ENCODE results near the gene HMGCLL1. TPM values are rescaled to one million over a fixed set of nuclear protein-coding genes. Genes with fewer than 3 reads are reported as not detected.

Gene HMGCLL1
- total RNA-seq, 4 donors from 2014 or later: 0.58 to 9.5 (median 1.5) TPM; not detected in 1

GRCh38 chr6:55410674-55411073 lies 168.3 kb downstream of the HMGCLL1 start:
- H3K9me3 ChIP-seq: no peaks in the 10 kb centered on the region
- no peaks in the 10 kb centered on the region for H3K36me3 ChIP-seq
- intact Hi-C loops (cut with DNase I; ENCODE audit: low total_unique reads): no loop called here
- TF ChIP-seq POLR2A (IDR thresholded peaks at IDR 0.05) (no peak), CTCF (IDR thresholded peaks at IDR 0.05) (no peak)
- H3K4me1 ChIP-seq: no peaks in the 10 kb centered on the region
- H3K4me3 ChIP-seq: no peak overlapping the region
- no peak for DNase-seq
- no peaks in the 10 kb centered on the region for H3K27me3 ChIP-seq
- no peak overlapping the region for H3K27ac ChIP-seq

- DNase-seq: no peak
- TF ChIP-seq CTCF (IDR thresholded peaks at IDR 0.05) (no peak), POLR2A (IDR thresholded peaks at IDR 0.05) (no peak)
- intact Hi-C loops (cut with DNase I; ENCODE audit: low total_unique reads): no loop called here
- Histone ChIP-seq H3K27ac (no peak overlapping the region), H3K36me3 (no peaks in the 10 kb centered on the region), H3K9me3 (no peaks in the 10 kb centered on the region), H3K4me1 (no peaks in the 10 kb centered on the region), H3K4me3 (no peak overlapping the region), H3K27me3 (no peaks in the 10 kb centered on the region)
Measured at GRCh38 chr6:55405474-55406235, 173.3 kb downstream of the HMGCLL1 start.

- no peak for TF ChIP-seq CTCF (IDR thresholded peaks at IDR 0.05)
- no peak for TF ChIP-seq POLR2A (IDR thresholded peaks at IDR 0.05)
- Histone ChIP-seq H3K4me3 (no peak overlapping the region), H3K27me3 (no peaks in the 10 kb centered on the region), H3K27ac (no peak overlapping the region), H3K36me3 (no peaks in the 10 kb centered on the region), H3K9me3 (no peaks in the 10 kb centered on the region), H3K4me1 (no peaks in the 10 kb centered on the region)
- intact Hi-C loops (cut with DNase I; ENCODE audit: low total_unique reads): no loop called here
- DNase-seq: no peak
Measured at GRCh38 chr6:55399351-55399750, 179.6 kb downstream of the HMGCLL1 start.

GRCh38 chr6:55397986-55398385 lies 181.0 kb downstream of the HMGCLL1 start:
- Histone ChIP-seq H3K4me1 (no peaks in the 10 kb centered on the region), H3K4me3 (no peak overlapping the region), H3K36me3 (no peaks in the 10 kb centered on the region), H3K27me3 (no peaks in the 10 kb centered on the region), H3K9me3 (no peaks in the 10 kb centered on the region), H3K27ac (no peak overlapping the region)
- intact Hi-C loops (cut with DNase I; ENCODE audit: low total_unique reads): no loop called here
- DNase-seq: no peak
- TF ChIP-seq CTCF (IDR thresholded peaks at IDR 0.05): no peak

- intact Hi-C loops (cut with DNase I; ENCODE audit: low total_unique reads): no loop called here
- no peak overlapping the region for H3K4me3 ChIP-seq
- H3K9me3 ChIP-seq: no peaks in the 10 kb centered on the region
- H3K27ac ChIP-seq: no peak overlapping the region
- H3K4me1 ChIP-seq: no peaks in the 10 kb centered on the region
- H3K27me3 ChIP-seq: no peaks in the 10 kb centered on the region
- H3K36me3 ChIP-seq: no peaks in the 10 kb centered on the region
- TF ChIP-seq POLR2A (IDR thresholded peaks at IDR 0.05) (no peak), CTCF (IDR thresholded peaks at IDR 0.05) (no peak)
- no peak for DNase-seq
Measured at GRCh38 chr6:55395871-55396270, 183.1 kb downstream of the HMGCLL1 start.

Data from uterus (tissue), 4 donors.